K562 (cell line): ENCODE results near the gene PAEP.

ENCODE experiments used
- FOXJ2 ChIP-seq: fragments of 200-800 bp; sonication (Bioruptor generic); IDR thresholded peaks from 2 replicates; pipeline ENCODE4 v1.6.1; 2016; ENCODE audit warnings: missing genetic modification characterization, missing compliant biosample characterization
- MYNN ChIP-seq, 2 experiments: sonication (generic); formaldehyde crosslinking in 1 of 2; IDR thresholded peaks; 2 replicates each; pipeline versions ENCODE4 v1.5.0 to v1.6.1; 2016 to 2020; ENCODE audit warnings: antibody characterized with exemption in 1 of 2, missing genetic modification reagents in 1 of 2
- SNIP1 ChIP-seq: fragments of 450-650 bp; IDR thresholded peaks from 2 replicates; pipeline ENCODE4 v1.7.1; 2017; ENCODE audit warnings: low read depth, mild to moderate bottlenecking
- STAT5B ChIP-seq: fragments of 250-450 bp; sonication (Bioruptor Pico); IDR thresholded peaks from 2 replicates; pipeline ENCODE4 v1.8.0; 2021; ENCODE audit warnings: mild to moderate bottlenecking, inconsistent platforms

DNA sequence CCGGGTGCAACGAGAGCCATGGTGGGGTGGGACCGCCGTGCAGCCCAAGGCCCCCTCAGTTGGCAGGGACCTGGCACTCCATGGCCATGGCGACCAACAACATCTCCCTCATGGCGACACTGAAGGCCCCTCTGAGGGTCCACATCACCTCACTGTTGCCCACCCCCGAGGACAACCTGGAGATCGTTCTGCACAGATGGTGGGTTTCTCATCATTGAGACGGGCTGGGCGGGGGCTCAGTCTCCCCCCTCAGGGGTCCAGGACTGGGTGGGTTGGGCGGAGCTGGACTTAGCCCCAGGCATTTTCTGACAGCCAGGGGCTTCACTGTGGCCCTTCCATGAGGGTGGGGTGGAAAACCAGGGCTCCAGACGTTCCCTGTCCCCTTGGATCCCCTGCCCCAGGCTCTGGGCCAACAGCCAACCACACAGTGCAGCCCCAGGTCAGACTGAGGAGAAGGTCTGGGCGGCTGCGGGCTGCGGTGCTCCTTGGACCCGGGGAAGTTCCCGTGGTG lies 734 bp downstream of the PAEP start:
- TF ChIP-seq FOXJ2 (tag) (no peak), STAT5B (no peak), SNIP1 (no peak), MYNN (IDR thresholded peaks at IDR 0.05) (no peak), MYNN (CRISPR knock-in tag; IDR thresholded peaks at IDR 0.05) (no peak)
